HepG2 (cell line): Measurements from ENCODE around the gene CLDN4. TPM values are rescaled to one million over a fixed set of nuclear protein-coding genes. Genes with fewer than 3 reads are reported as not detected.

Experiments
- FLYWCH1 ChIP-seq: sonication (generic); formaldehyde crosslinking; IDR thresholded peaks from 2 replicates; pipeline ENCODE4 v1.8.1; 2023; ENCODE audit warnings: mild to moderate bottlenecking, missing genetic modification reagents
- GATA4 ChIP-seq: sonication (generic); IDR thresholded peaks from 2 replicates; pipeline ENCODE4 v1.6.1; 2016; ENCODE audit warnings: antibody characterized with exemption, low read depth, borderline replicate concordance
- GRHL1 ChIP-seq: sonication (generic); formaldehyde crosslinking; conservative IDR thresholded peaks from 2 replicates; pipeline ENCODE4 v1.8.0; 2022; ENCODE audit warnings: missing genetic modification reagents
- HHEX ChIP-seq: IDR thresholded peaks from 2 replicates; pipeline ENCODE4 v1.6.1; 2016; ENCODE audit warnings: control low read depth
- HNF4G ChIP-seq, 2 experiments: sonication (generic) in 1 of 2; formaldehyde crosslinking in 1 of 2; IDR thresholded peaks; 2 replicates each; pipeline versions ENCODE4 v1.4.0 to v1.6.1; 2011 to 2020; ENCODE audit warnings: borderline replicate concordance in 2 of 2, low read depth in 2 of 2, mild to moderate bottlenecking in 2 of 2, low read length in 1 of 2, missing genetic modification reagents in 1 of 2, moderate library complexity in 1 of 2
- IKZF5 ChIP-seq: IDR thresholded peaks from 2 replicates; pipeline ENCODE4 v1.6.1; 2018; ENCODE audit warnings: missing genetic modification reagents, mild to moderate bottlenecking, missing compliant biosample characterization
- KIAA2018 ChIP-seq: sonication (generic); formaldehyde crosslinking; IDR thresholded peaks from 2 replicates; pipeline ENCODE4 v1.5.0; 2020; ENCODE audit warnings: mild to moderate bottlenecking, missing genetic modification reagents, borderline replicate concordance
- NPAS2 ChIP-seq: sonication (generic); formaldehyde crosslinking; IDR thresholded peaks from 2 replicates; pipeline ENCODE4 v1.8.0; 2022; ENCODE audit warnings: mild to moderate bottlenecking, missing genetic modification reagents, borderline replicate concordance
- ZBTB34 ChIP-seq: sonication (generic); formaldehyde crosslinking; IDR thresholded peaks from 2 replicates; pipeline ENCODE4 v1.8.0; 2022; ENCODE audit warnings: mild to moderate bottlenecking, missing genetic modification reagents
- ZBTB44 ChIP-seq: sonication (generic); formaldehyde crosslinking; IDR thresholded peaks from 2 replicates; pipeline ENCODE4 v1.4.0; 2020; ENCODE audit warnings: missing genetic modification reagents
- ZFAT ChIP-seq: sonication (generic); formaldehyde crosslinking; conservative IDR thresholded peaks from 2 replicates; pipeline ENCODE4 v1.8.1; 2023; ENCODE audit warnings: missing genetic modification reagents, inconsistent platforms
- ZNF841 ChIP-seq: sonication (generic); formaldehyde crosslinking; IDR thresholded peaks from 2 replicates; pipeline ENCODE4 v1.8.1; 2023; ENCODE audit warnings: missing genetic modification reagents, borderline replicate concordance
- polyA plus RNA-seq, 8 experiments: library from polyadenylated mRNA; depleted of rRNA in 3 of 8; stranded (reverse) in 7 of 8; unstranded in 1 of 8; fragments of >200 nt; fragmentation: Illumina TruSeq in 4 of 8; extraction: Trizol in 4 of 8; gene quantifications; 2 replicates each; pipeline versions ENCODE4 v1.2.1 to v1.2.3, GENCODE V29; 2011 to 2016; ENCODE audit warnings: low read depth in 4 of 8, missing spikeins in 1 of 8, mixed read lengths in 1 of 8; ENCODE audit not compliant: insufficient read depth in 1 of 8
- total RNA-seq, 5 experiments: library from RNA; depleted of rRNA; stranded (reverse); fragments of >200 nt; fragmentation: Illumina TruSeq; extraction: Trizol; gene quantifications; 2 replicates each; pipeline ENCODE4 v1.2.3, GENCODE V29; 2016; ENCODE audit warnings: low read depth in 1 of 5

Gene CLDN4
- total and polyA plus RNA-seq, 2 of the 13 experiments (the other 11 are each of a cell fraction or from before 2014, with no cell fraction given) = 28.2 to 35.7 TPM

GRCh38 chr7:73830681-73831583 is at the start of gene CLDN4 (continued):
- TF ChIP-seq KIAA2018 = no peak; the same call in 1 of the 2 replicates
- no peak for TF ChIP-seq NPAS2 (CRISPR knock-in tag)
- TF ChIP-seq GATA4 = peak; percentile 84
- TF ChIP-seq FLYWCH1 (CRISPR knock-in tag) = no peak
- TF ChIP-seq ZFAT = no peak
- no peak for TF ChIP-seq ZBTB44 (CRISPR knock-in tag)
- TF ChIP-seq HHEX = no peak
- no peak for TF ChIP-seq GRHL1 (CRISPR knock-in tag)
- no peak; the same call in 1 of the 2 replicates for TF ChIP-seq IKZF5 (CRISPR knock-in tag)
- TF ChIP-seq HNF4G (IDR thresholded peaks at IDR 0.05; ENCODE audit: borderline replicate concordance, low read depth, low read length) = peak; percentile 70; the same call in 1 of the 2 replicates
- TF ChIP-seq HNF4G (CRISPR knock-in tag; IDR thresholded peaks at IDR 0.05; ENCODE audit: borderline replicate concordance, low read depth) = no peak
- TF ChIP-seq ZNF841 (CRISPR knock-in tag) = no peak
- TF ChIP-seq ZBTB34 (CRISPR knock-in tag) = no peak; the same call in 1 of the 2 replicates
